ENCODE measurements around the gene NELFE.

The NELFE gene

DNA sequence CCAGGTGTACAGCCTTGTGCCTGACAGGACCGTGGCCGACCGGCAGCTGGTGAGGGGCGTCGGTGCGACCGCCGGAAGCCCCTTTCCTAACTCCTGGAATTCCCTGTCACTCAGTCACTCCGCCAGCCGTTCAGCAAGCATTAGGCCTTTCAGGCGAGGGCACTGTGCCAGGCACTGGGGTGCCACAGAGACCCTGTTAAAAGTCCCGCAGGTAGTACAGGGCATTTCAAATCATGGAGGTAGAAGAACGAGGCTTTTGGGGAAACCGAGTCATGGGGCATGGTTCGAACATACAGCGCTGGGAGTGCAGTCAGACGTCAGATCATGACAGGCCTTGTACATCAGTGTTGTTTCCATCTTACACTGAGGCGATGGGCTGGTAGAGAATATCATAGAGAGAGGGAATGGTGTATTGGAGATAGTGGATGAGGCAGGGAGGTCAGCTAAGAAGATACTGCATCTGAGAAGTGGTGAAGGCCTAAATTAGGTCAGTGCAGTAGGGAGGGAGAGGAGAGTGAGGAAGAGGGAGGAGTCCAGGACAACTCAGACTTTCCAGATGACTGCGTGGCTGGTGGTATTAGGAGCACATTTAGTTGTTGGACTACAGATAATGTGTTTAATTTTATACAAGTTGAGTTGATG, 14.1 kb upstream of the NELFE start:
- DNase-seq (ENCODE audit: low read depth in 2 of 2), result no peak

- peak; percentile 96 to 97 for DNase-seq (ENCODE audit: low read depth in 2 of 2)
These were observed 13.4 kb upstream of the NELFE start, which contains the start of gene DXO for GRCh38 chr6:31971993-31972708. Gene DXO (minus strand): TSS chr6:31972138. CDS start chr6:31971675, 463 bp downstream.

DNA sequence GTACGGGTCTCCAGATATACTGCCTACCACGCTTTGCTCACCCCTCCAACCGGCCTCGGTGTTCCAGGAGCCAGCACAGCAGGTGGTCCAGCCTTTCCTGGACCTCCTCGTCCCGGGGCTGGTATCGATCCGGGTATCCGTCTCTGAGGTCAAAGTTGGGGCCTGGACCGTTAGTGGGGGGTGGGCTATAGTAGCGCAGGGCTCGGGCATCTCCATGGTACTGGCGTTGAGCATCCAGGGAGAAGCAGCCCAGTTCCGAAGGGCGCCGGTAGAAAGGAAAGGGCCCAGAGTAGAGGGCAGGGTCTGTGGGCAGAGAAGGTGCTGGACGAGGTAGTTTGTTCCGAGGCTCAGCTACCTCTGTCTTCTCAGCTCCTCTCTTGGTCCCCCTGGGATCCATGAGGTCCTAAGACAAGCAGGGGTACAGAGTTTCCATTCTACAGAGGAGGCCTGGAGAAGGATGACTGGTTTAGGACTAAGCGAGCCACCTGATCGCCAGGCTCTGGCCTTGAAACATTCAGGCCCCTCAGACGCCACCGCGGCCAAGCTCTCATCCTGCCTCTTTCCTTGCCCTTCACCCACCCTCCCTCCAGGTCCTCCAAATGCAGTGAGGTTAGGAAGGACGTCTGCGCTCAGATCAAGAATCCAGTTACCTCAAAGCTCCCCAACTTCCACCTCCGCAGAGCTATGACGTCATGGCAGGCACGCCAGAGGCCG, 12.7 kb upstream of the NELFE start:
- DNase-seq (ENCODE audit: low read depth in 2 of 2), result no peak

GRCh38 chr6:31970604-31971271, 12.0 kb upstream of the NELFE start:
- DNase-seq (ENCODE audit: low read depth in 2 of 2), result no peak

- no peak for DNase-seq (ENCODE audit: low read depth in 2 of 2)
These were observed 11.2 kb upstream of the NELFE start for GRCh38 chr6:31969712-31970603.

DNA sequence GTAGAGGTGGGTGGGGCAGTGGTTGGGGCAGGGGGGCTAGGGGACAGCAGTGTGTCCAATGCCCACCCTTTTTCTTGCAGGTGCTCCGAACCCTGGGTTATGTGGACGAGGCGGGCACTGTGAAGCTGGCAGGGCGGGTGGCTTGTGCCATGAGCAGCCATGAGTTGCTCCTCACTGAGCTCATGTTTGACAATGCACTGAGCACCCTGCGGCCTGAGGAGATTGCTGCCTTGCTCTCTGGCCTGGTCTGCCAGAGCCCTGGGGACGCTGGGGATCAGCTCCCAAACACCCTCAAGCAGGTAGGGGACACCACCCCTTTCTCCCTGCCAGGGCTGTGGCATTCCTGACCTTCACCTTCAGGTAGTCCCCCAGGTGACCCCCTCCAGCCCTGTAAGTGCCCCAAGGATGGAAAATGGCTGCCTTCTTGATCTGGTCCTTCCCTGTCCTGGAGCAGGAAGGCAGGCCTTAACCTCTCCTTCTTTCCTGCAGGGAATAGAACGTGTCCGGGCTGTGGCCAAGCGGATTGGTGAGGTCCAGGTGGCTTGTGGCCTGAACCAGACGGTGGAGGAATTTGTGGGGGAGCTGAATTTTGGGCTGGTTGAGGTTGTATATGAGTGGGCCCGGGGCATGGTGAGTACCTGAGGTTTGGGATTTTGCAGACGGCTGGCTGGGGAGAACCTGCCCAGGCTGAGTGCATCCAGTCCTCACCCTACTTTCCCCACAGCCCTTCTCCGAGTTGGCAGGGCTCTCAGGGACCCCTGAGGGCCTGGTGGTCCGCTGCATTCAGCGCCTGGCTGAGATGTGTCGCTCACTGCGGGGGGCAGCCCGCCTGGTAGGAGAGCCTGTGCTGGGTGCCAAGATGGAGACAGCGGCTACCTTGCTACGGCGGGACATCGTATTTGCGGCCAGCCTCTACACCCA, 10.3 kb upstream of the NELFE start:
- DNase-seq (ENCODE audit: low read depth in 2 of 2), result no peak

GRCh38 chr6:31968326-31968725, 9.6 kb upstream of the NELFE start:
- DNase-seq (ENCODE audit: low read depth in 2 of 2), result no peak

GRCh38 chr6:31967926-31968320, 9.2 kb upstream of the NELFE start:
- DNase-seq (ENCODE audit: low read depth in 2 of 2), result no peak

GRCh38 chr6:31966997-31967925, 8.5 kb upstream of the NELFE start:
- no peak for DNase-seq (ENCODE audit: low read depth in 2 of 2)

DNA sequence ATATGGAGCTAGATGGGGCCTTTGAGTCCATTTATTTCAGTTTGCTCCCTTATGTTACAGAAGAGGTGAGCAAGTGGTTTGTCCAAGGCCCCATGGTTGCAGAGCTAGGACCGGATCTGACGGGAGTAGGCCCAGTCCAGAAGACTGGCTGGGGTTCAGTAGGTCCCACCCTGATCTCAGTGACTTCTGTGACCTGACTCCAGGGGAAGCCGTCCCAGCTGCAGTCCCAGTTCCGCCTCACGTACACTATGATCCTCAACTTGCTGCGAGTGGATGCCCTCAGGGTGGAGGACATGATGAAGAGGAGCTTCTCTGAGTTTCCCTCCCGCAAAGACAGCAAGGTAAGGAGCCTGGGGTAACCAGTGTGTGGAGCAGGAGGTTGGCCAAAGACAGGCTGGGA, 7.7 kb upstream of the NELFE start:
- no peak for DNase-seq (ENCODE audit: low read depth in 2 of 2)

- no peak for DNase-seq (ENCODE audit: low read depth in 2 of 2)
These were observed 6.9 kb upstream of the NELFE start for GRCh38 chr6:31965700-31966099.

- DNase-seq (ENCODE audit: low read depth in 2 of 2), result no peak
These were observed 5.2 kb upstream of the NELFE start for GRCh38 chr6:31963921-31964320.

DNA sequence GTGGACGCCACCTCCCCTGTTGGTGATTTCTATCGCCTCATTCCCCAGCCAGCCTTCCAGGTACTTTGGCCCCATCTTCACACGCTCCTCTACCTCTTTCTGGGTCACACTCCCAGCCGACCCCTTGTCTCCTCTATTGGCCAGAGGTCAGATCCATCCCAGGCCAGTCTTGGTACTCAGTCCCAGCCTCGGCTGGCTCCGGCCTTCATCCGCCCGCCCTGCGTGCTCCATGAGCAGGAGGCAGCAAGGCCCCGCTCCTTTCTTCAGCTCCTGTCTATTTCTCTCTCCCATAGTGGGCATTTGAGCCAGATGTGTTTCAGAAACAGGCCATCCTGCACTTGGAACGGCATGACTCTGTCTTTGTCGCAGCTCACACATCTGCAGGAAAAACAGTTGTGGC, 2.8 kb upstream of the NELFE start:
- DNase-seq (ENCODE audit: low read depth in 2 of 2), result no peak

GRCh38 chr6:31958412-31958740, 395 bp downstream of the NELFE start:
- DNase-seq (ENCODE audit: low read depth in 2 of 2), result no peak

DNA sequence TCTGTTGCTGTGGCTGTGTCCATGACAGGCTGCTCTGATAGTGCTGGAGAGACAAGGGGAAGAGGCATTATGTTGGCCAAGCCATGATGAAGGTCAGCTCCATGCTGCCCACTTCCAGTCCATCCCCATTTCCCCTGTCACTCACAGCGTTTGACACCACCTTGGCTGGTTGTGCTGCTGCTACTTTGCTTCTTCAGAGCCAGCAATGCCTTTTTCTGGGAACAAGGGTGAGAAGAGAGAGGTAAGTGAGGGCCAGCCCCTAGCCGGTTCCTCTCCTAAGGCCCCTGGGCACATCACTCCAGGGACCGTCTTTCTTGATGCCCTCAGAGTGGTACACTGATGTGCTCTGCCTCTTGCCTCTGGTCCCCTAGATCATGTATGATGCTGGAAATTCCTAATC, 2.0 kb downstream of the NELFE start:
- no peak for DNase-seq (ENCODE audit: low read depth in 2 of 2)

DNA sequence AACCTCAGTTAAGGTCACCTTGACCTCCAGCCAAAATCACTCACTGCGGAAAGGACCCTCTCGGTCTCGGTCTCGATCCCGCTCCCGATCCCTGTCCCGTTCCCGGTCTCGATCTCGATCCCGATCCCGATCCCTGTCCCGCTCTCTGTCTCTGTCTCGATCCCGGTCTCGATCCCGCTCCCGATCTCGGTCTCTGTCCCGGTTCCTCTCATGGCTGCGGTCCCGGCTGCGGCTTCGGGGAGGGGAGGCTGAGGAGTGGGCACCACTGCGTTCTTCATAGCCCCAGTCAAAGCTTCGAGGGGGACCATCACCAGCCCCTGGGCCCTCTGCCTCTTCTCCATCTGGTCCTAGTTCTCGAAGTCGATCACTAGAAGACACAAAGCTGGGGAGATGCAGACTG, 4.3 kb downstream of the NELFE start:
- no peak for DNase-seq (ENCODE audit: low read depth in 2 of 2)

GRCh38 chr6:31952890-31953289, 5.9 kb downstream of the NELFE start:
- no peak for DNase-seq (ENCODE audit: low read depth in 2 of 2)

DNA sequence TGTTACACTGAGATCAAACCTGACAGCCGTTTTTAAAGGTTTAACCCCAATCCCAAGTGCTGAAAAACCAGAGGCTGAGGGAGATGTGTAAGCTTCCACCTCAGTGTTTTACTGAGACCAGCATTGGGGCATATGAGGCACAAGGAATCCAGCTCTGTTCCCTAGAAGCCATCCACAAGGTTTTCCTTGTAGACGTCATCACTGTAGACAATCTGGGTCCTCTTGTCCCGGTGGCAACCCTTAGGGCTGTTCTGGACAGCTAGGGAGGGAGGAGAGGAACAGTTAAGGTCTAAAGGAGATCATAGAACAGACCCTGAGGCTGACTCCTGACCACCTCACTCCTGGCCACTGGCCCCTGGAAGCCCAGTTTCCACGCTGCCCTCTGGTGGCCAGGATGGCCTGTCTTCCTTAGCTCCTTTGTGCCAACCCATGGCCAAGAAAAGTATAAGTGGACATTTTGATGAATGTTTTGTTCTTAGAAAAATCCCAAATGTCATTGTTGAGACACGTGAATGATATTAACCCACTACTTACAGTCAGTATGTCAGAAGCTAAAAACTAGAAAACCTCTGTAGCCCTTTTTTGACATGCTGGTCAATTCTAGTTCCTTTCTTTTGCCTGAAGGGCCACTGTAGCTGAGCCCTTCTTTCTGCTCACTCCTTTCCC, 6.5 kb downstream of the NELFE start:
- DNase-seq (ENCODE audit: low read depth in 2 of 2), result no peak
